Naive thymus-derived CD4-positive, alpha-beta T cell (primary cell): ENCODE results near the gene CCDC174. TPM values are rescaled to one million over a fixed set of nuclear protein-coding genes. Genes with fewer than 3 reads are reported as not detected.

Experiments
- ATAC-seq: fragments of 150-1000 bp; cut with Tn5 transposase; 2 replicates; pipeline ENCODE4 v1.10.0; 2021; ENCODE audit warnings: mild to moderate bottlenecking, moderate library complexity
- CTCF ChIA-PET: fragments of 350-600 bp; sonication (Branson Sonifier 250); formaldehyde crosslinking; loops from one replicate; lab custom pipeline; 2021; ENCODE audit warnings: antibody characterized with exemption; lab: Charles Lee
- POLR2A ChIA-PET: fragments of 350-600 bp; sonication (Branson Sonifier 250); formaldehyde crosslinking; loops from one replicate; lab custom pipeline; 2021; ENCODE audit warnings: antibody characterized with exemption, inconsistent platforms; lab: Charles Lee
- DNase-seq, 9 donors: peaks; one replicate each; pipeline versions ENCODE4 v3.0.0 to v3.0.0-alpha.2; 2020 to 2022; ENCODE audit warnings: mixed read lengths in 1 of 9
- H3K27ac ChIP-seq: one replicate; pipeline ENCODE4 v1.7.0; 2013; ENCODE audit warnings: mild to moderate bottlenecking, low read depth, low read length, moderate library complexity
- H3K27me3 ChIP-seq, 2 donors: one replicate each; pipeline ENCODE4 v1.7.0; 2013; ENCODE audit warnings: low read length in 2 of 2, mild to moderate bottlenecking in 2 of 2, moderate library complexity in 2 of 2; ENCODE audit not compliant: control insufficient read depth in 2 of 2, insufficient read depth in 2 of 2
- H3K36me3 ChIP-seq, 3 experiments: 1 replicate in 2 of 3; 2 replicates in 1 of 3; pipeline ENCODE4 v1.7.0; 2013; ENCODE audit warnings: low read length in 3 of 3, mild to moderate bottlenecking in 3 of 3, moderate library complexity in 1 of 3; ENCODE audit not compliant: insufficient read depth in 3 of 3, control insufficient read depth in 2 of 3
- H3K4me1 ChIP-seq, 2 donors: one replicate each; pipeline ENCODE4 v1.7.0; 2013; ENCODE audit warnings: low read length in 2 of 2, mild to moderate bottlenecking in 2 of 2, moderate library complexity in 1 of 2; ENCODE audit not compliant: control insufficient read depth in 2 of 2, insufficient read depth in 2 of 2
- H3K4me3 ChIP-seq: 2 replicates; pipeline ENCODE4 v1.7.0; 2013; ENCODE audit warnings: mild to moderate bottlenecking, low read length
- H3K9me3 ChIP-seq, 3 experiments: 1 replicate in 2 of 3; 2 replicates in 1 of 3; pipeline ENCODE4 v1.7.0; 2013; ENCODE audit warnings: low read length in 3 of 3; ENCODE audit not compliant: control insufficient read depth in 2 of 3
- H3K27ac Mint-ChIP-seq, 9 donors: one replicate each; pipeline ENCODE4 v1.8.0; 2020 to 2022; ENCODE audit warnings: mixed read lengths in 9 of 9, mild to moderate bottlenecking in 8 of 9, moderate library complexity in 5 of 9, inconsistent platforms in 2 of 9
- H3K27me3 Mint-ChIP-seq, 5 donors: one replicate each; pipeline ENCODE4 v1.8.0; 2021 to 2022; ENCODE audit warnings: mixed read lengths in 5 of 5, mild to moderate bottlenecking in 1 of 5
- H3K36me3 Mint-ChIP-seq, 5 donors: one replicate each; pipeline ENCODE4 v1.8.0; 2020 to 2022; ENCODE audit warnings: mixed read lengths in 5 of 5, mild to moderate bottlenecking in 3 of 5, inconsistent platforms in 1 of 5
- H3K4me1 Mint-ChIP-seq, 7 donors: one replicate each; pipeline ENCODE4 v1.8.0; 2020 to 2022; ENCODE audit warnings: mixed read lengths in 7 of 7, mild to moderate bottlenecking in 3 of 7, inconsistent platforms in 1 of 7
- H3K4me3 Mint-ChIP-seq, 10 donors: one replicate each; pipeline ENCODE4 v1.8.0; 2020 to 2022; ENCODE audit warnings: mild to moderate bottlenecking in 10 of 10, mixed read lengths in 10 of 10, moderate library complexity in 6 of 10, inconsistent platforms in 2 of 10
- H3K9me3 Mint-ChIP-seq, 11 donors: one replicate each; pipeline ENCODE4 v1.8.0; 2020 to 2022; ENCODE audit warnings: mixed read lengths in 11 of 11, mild to moderate bottlenecking in 4 of 11, inconsistent platforms in 1 of 11, moderate library complexity in 1 of 11
- intact Hi-C, 2 donors: fragments of 100-400 bp; cut with micrococcal nuclease; formaldehyde crosslinking; loops; one replicate each; pipeline ENCODE4 v1.15.1; 2023
- polyA plus RNA-seq, 2 donors: library from polyadenylated mRNA; unstranded; fragments of 300-500 nt; fragmentation: Illumina TruSeq; gene quantifications; one replicate each; pipeline ENCODE4 v1.2.3, GENCODE V29; 2021
- total RNA-seq, 6 experiments: library from RNA in 5 of 6; stranded (reverse) in 5 of 6; gene quantifications; 1 replicate in 5 of 6; 2 replicates in 1 of 6; pipeline ENCODE4 v1.2.3 and lab custom pipeline; 2021 to 2026

CCDC174 gene
- total and polyA plus RNA-seq, 7 experiments from 2014 or later: 18.3 to 59.2 (median 25.1) TPM

DNA sequence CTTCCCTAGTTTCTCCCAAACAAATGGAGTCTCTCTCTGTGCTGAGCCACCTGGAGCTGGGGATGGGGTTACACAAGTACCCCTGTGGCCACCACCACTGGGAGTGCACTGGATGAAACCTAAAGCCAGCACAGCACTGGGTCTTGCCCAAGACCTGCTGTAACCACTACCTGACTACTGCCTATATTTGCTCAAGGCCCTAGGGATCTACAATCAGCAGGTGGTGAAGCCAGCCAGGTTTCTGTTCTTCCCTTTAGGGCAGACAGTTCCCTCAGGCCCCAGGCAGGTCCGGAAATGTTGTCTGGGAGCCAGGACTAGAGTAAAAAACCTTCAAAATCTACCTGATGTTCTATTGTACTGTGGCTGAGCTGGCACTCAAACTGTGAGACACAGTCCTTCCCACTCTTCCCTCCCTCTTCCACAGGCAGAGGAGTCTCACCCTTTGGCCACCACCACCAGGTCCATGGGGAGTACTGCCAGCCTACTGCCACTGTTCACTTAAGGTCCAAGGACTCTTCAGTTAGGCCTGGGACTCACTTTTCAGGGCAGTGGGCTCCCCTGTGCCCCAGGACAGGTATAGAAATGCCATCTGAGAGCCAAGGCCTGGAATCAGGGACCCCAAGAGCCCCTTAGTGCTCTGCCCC, 47.2 kb downstream of the CCDC174 start:
- intact Hi-C loops: no loop called here
- Histone ChIP-seq H3K4me1 (no peaks in the 10 kb centered on the region), H3K9me3 (no peaks in the 10 kb centered on the region), H3K4me3 (no peak overlapping the region), H3K27me3 (no peaks in the 10 kb centered on the region), H3K36me3 (no peaks in the 10 kb centered on the region), H3K27ac (no peak overlapping the region)
- DNase-seq: no peak
- ChIA-PET POLR2A (no interaction called here), CTCF (no interaction called here)
- H3K27ac Mint-ChIP-seq: no peak overlapping the region
- H3K9me3 Mint-ChIP-seq: peaks cover 0 to 5% (median 0%) of the 10 kb centered on the region in 11 donors
- H3K36me3 Mint-ChIP-seq: peaks cover 0 to 36% (median 6%) of the 10 kb centered on the region in 5 donors
- ATAC-seq: no peak
- H3K4me3 Mint-ChIP-seq: no peak overlapping the region
- peaks cover 0 to 5% (median 0%) of the 10 kb centered on the region in 5 donors for H3K27me3 Mint-ChIP-seq
- H3K4me1 Mint-ChIP-seq: no peaks in the 10 kb centered on the region

- H3K27ac Mint-ChIP-seq: no peak overlapping the region
- no peak for ATAC-seq
- no peaks in the 10 kb centered on the region for H3K27me3 ChIP-seq
- CTCF ChIA-PET: no interaction called here
- H3K9me3 Mint-ChIP-seq: peaks cover 0 to 5% (median 0%) of the 10 kb centered on the region in 11 donors
- no peaks in the 10 kb centered on the region for H3K9me3 ChIP-seq
- peaks cover 0 to 5% (median 0%) of the 10 kb centered on the region in 5 donors for H3K27me3 Mint-ChIP-seq
- no peak overlapping the region for H3K4me3 ChIP-seq
- POLR2A ChIA-PET: no interaction called here
- DNase-seq: no peak
- H3K36me3 Mint-ChIP-seq: peaks cover 0 to 33% (median 6%) of the 10 kb centered on the region in 5 donors
- no peak overlapping the region for H3K27ac ChIP-seq
- no peaks in the 10 kb centered on the region for H3K4me1 ChIP-seq
- H3K36me3 ChIP-seq: no peaks in the 10 kb centered on the region
- intact Hi-C loops: no loop called here
- H3K4me1 Mint-ChIP-seq: no peaks in the 10 kb centered on the region
- H3K4me3 Mint-ChIP-seq: no peak overlapping the region
These were observed 48.1 kb downstream of the CCDC174 start for GRCh38 chr3:14699643-14700042.

DNA sequence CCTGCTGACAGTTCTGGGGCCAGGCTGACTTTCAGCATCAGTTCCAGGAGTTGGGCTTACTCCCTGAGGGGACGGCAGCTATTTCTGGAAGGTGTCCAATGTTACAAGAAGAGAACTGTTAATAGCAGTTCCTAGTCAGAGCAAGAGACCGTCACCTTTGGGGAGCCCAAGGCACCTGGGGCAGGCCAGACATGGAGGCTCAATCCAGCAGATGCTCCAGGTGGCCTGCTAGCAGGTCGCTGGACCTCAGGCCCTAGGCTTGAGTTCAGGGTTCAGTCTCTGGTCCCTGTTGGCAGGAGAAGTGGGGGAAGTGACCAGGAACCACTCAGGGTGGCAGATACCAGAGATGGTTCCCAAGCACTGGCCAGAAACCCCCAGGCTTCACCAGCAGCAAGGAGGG, 49.3 kb downstream of the CCDC174 start:
- H3K27me3 ChIP-seq: no peaks in the 10 kb centered on the region
- no peaks in the 10 kb centered on the region for H3K4me1 ChIP-seq
- Mint-ChIP-seq H3K4me3 (no peak overlapping the region), H3K27me3 (peaks cover 0 to 5% (median 0%) of the 10 kb centered on the region in 5 donors), H3K4me1 (no peaks in the 10 kb centered on the region), H3K36me3 (peaks cover 0 to 33% (median 6%) of the 10 kb centered on the region in 5 donors), H3K9me3 (peaks cover 0 to 5% (median 0%) of the 10 kb centered on the region in 11 donors), H3K27ac (no peak overlapping the region)
- DNase-seq (no peak), ATAC-seq (no peak)
- no peak overlapping the region for H3K4me3 ChIP-seq
- ChIA-PET POLR2A (no interaction called here), CTCF (no interaction called here)
- H3K36me3 ChIP-seq: no peaks in the 10 kb centered on the region
- intact Hi-C loops: no loop called here
- H3K27ac ChIP-seq: no peak overlapping the region
- no peaks in the 10 kb centered on the region for H3K9me3 ChIP-seq

DNA sequence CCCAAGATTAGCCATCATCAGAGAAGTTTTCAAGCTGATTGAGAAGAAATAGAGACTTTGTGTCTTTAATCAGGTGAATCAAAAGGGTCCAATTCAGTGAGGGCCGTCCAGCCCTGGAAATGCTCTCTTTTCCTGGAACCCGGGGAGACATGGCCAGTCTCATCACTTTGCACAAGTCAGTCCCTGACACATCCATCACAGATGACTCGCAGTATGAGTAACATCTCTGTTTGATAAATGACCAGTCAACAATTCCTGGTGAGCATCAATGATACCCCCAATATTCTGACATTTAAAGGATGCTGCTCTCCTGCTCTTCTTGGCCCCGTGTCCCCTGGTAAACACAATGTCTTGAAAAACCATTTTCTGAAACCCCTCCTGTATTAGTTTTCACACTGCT, 50.1 kb downstream of the CCDC174 start:
- Mint-ChIP-seq H3K4me1 (no peaks in the 10 kb centered on the region), H3K27me3 (peaks cover 0 to 5% (median 0%) of the 10 kb centered on the region in 5 donors), H3K36me3 (peaks cover 0 to 36% (median 6%) of the 10 kb centered on the region in 5 donors), H3K4me3 (no peak overlapping the region), H3K9me3 (peaks cover 0 to 5% (median 0%) of the 10 kb centered on the region in 11 donors), H3K27ac (no peak overlapping the region)
- POLR2A ChIA-PET: no interaction called here
- Histone ChIP-seq H3K36me3 (no peaks in the 10 kb centered on the region), H3K27me3 (no peaks in the 10 kb centered on the region), H3K9me3 (no peaks in the 10 kb centered on the region), H3K4me1 (no peaks in the 10 kb centered on the region), H3K4me3 (no peak overlapping the region), H3K27ac (no peak overlapping the region)
- no peak for ATAC-seq
- intact Hi-C loops: no loop called here
- CTCF ChIA-PET: interaction anchor here (0.5 kb wide), 1 partner anchor 89 kb away, joined by 3 read pairs; no protein-coding TSS in a partner anchor
- no peak for DNase-seq

DNA sequence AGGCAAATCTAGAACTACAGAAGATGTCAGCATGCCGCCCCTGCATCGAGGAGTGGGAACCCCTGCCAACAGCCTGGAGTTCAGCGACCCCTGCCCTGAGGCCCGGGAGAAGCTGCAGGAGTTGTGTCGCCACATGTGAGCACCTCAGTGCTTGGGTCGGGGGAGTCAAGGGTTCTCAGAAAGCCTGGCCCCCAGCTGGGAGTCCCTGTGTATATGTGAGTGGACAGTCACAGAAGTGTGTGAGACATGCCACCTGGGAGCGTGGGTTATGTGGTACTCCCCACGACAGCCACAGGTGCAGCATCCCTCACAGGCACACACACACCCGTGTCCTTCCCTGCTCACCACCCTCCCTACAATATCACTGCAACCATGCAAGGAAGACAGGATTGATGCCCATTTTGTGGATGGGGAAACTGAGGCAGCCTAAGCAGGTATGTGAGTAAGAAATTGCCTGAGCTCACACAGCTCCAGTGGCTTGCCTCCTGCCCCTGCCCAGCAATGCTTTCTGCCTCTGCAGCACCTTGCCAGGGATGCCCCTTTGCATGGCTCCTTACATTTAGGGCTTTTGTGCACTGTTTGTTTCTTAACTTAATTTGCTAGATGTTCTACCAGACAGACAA, 51.7 kb downstream of the CCDC174 start:
- Mint-ChIP-seq H3K27me3 (peaks cover 0 to 5% (median 0%) of the 10 kb centered on the region in 5 donors), H3K36me3 (peaks cover 0 to 38% (median 6%) of the 10 kb centered on the region in 5 donors), H3K9me3 (peaks cover 0 to 2% (median 0%) of the 10 kb centered on the region in 11 donors), H3K4me3 (no peak overlapping the region), H3K4me1 (no peaks in the 10 kb centered on the region), H3K27ac (peak overlapping the region in 1 of 9 donors; percentile 12)
- ATAC-seq: no peak
- ChIA-PET CTCF (interaction anchor here (0.5 kb wide), 1 partner anchor 31 kb away, joined by 3 read pairs; no protein-coding TSS in a partner anchor), POLR2A (no interaction called here)
- Histone ChIP-seq H3K36me3 (no peaks in the 10 kb centered on the region), H3K9me3 (no peaks in the 10 kb centered on the region), H3K27ac (no peak overlapping the region), H3K4me1 (no peaks in the 10 kb centered on the region), H3K27me3 (no peaks in the 10 kb centered on the region), H3K4me3 (no peak overlapping the region)
- DNase-seq: no peak
- intact Hi-C loops: no loop called here

GRCh38 chr3:14703791-14704190, 52.2 kb downstream of the CCDC174 start:
- intact Hi-C loops: no loop called here
- Mint-ChIP-seq H3K9me3 (no peaks in the 10 kb centered on the region), H3K27me3 (peaks cover 0 to 5% (median 0%) of the 10 kb centered on the region in 5 donors), H3K27ac (no peak overlapping the region), H3K36me3 (peaks cover 0 to 37% (median 4%) of the 10 kb centered on the region in 5 donors), H3K4me3 (no peak overlapping the region), H3K4me1 (no peaks in the 10 kb centered on the region)
- ATAC-seq (no peak), DNase-seq (no peak)
- Histone ChIP-seq H3K27ac (no peak overlapping the region), H3K9me3 (no peaks in the 10 kb centered on the region), H3K4me1 (no peaks in the 10 kb centered on the region), H3K27me3 (no peaks in the 10 kb centered on the region), H3K4me3 (no peak overlapping the region), H3K36me3 (no peaks in the 10 kb centered on the region)
- ChIA-PET POLR2A (no interaction called here), CTCF (interaction anchor here (0.5 kb wide), 1 partner anchor 31 kb away, joined by 3 read pairs; no protein-coding TSS in a partner anchor)
